Pancreas (tissue), 10 donors: ENCODE results near the gene FIGLA. TPM values are rescaled to one million over a fixed set of nuclear protein-coding genes. Genes with fewer than 3 reads are reported as not detected.

Source experiments
- ATAC-seq, 4 donors: fragments of 200-7000 bp; cut with Tn5 transposase; one replicate each; pipeline versions ENCODE4 v1.8.0 to v1.9.1; 2020; ENCODE audit warnings: mild to moderate bottlenecking in 4 of 4, moderate library complexity in 4 of 4
- DNase-seq, 6 donors: peaks; one replicate each; pipeline ENCODE4 v3.0.0-alpha.2; 2020
- FAIRE-seq: peaks from 2 replicates; lab custom pipeline; 2012; peaks lifted over from hg19 to GRCh38; lab: Jason Lieb, UNC
- H3K27ac ChIP-seq, 4 donors: fragments of 200-600 bp; sonication (generic); 1 replicate in 3 of 4; 2 replicates in 1 of 4; pipeline versions ENCODE4 v1.5.0 to v1.8.0; 2020
- H3K27me3 ChIP-seq, 4 donors: fragments of 200-600 bp; one replicate each; pipeline ENCODE4 v1.8.0; 2021
- H3K36me3 ChIP-seq, 3 donors: fragments of 200-600 bp; sonication (generic) in 1 of 3; one replicate each; pipeline versions ENCODE4 v1.5.0 to v1.8.0; 2020 to 2021
- H3K4me1 ChIP-seq, 3 donors: fragments of 200-600 bp; one replicate each; pipeline ENCODE4 v1.8.0; 2021
- H3K4me3 ChIP-seq, 4 donors: fragments of 200-600 bp; sonication (generic) in 2 of 4; one replicate each; pipeline versions ENCODE4 v1.5.0 to v1.8.0; 2020 to 2021
- H3K9me3 ChIP-seq, 4 donors: fragments of 200-600 bp; one replicate each; pipeline ENCODE4 v1.8.0; 2021
- WGBS, 2 donors: extraction: QIAGEN DNeasy Blood & Tissue Kit; methylation state at CpG; one replicate each; pipeline ENCODE4 v1.1.7; 2013; 5-methylcytosine and 5-hydroxymethylcytosine counted together
- intact Hi-C, 3 donors: fragments of 100-400 bp; cut with DNase I; formaldehyde crosslinking; loops; one replicate each; pipeline versions ENCODE4 v1.11.1 to v1.14.2; 2022
- polyA plus RNA-seq, 2 donors: library from polyadenylated mRNA; stranded (reverse); fragments of 200-250 nt; gene quantifications; one replicate each; pipeline ENCODE4 v1.2.3, GENCODE V29; 2013
- total RNA-seq, 6 donors: library from RNA; stranded (reverse); fragmentation: NEBNext Ultra II Directional in 4 of 6; extraction: Animal tissue kit (Norgen Biotek cat#: 25700) in 4 of 6; gene quantifications; one replicate each; pipeline versions ENCODE4 v1.2.1 to v1.2.4, GENCODE V29; 2021 to 2023
- TF ChIP-seq, protein P1 (sequence below), 4 donors: fragments of 200-600 bp; sonication (generic) in 3 of 4; IDR thresholded peaks; one replicate each; pipeline versions ENCODE4 v1.5.0 to v1.8.0; 2021; ENCODE audit warnings: antibody characterized with exemption in 4 of 4
- donor health status: healthy with polysubstance abuse.
- donor health status: DM: no; HTN: no; CAD: no; lungs with moderate emphysema.
- donor health status: DM: no; HTN: no; CAD: no.
- donor health status: control.
- donor health status: control.
- donor health status: Bipolar disorder and iron deficiency.
- donor health status: DM: yes; HTN: yes; CAD: no.
- donor health status: DM: no; HTN: no; CAD: no.
- donor health status: DM: no; HTN: no; CAD: no.
- donor health status: DM: yes; HTN: yes; CAD: no.

The FIGLA gene, protein sequence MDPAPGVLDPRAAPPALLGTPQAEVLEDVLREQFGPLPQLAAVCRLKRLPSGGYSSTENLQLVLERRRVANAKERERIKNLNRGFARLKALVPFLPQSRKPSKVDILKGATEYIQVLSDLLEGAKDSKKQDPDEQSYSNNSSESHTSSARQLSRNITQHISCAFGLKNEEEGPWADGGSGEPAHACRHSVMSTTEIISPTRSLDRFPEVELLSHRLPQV
- under 1 TPM in 1 of 6 donors, not detected in 5; 0.83 TPM for total RNA-seq
- 1 to 10 TPM in 1 of 2 donors, not detected in 1; 1.1 TPM for polyA plus RNA-seq

DNA sequence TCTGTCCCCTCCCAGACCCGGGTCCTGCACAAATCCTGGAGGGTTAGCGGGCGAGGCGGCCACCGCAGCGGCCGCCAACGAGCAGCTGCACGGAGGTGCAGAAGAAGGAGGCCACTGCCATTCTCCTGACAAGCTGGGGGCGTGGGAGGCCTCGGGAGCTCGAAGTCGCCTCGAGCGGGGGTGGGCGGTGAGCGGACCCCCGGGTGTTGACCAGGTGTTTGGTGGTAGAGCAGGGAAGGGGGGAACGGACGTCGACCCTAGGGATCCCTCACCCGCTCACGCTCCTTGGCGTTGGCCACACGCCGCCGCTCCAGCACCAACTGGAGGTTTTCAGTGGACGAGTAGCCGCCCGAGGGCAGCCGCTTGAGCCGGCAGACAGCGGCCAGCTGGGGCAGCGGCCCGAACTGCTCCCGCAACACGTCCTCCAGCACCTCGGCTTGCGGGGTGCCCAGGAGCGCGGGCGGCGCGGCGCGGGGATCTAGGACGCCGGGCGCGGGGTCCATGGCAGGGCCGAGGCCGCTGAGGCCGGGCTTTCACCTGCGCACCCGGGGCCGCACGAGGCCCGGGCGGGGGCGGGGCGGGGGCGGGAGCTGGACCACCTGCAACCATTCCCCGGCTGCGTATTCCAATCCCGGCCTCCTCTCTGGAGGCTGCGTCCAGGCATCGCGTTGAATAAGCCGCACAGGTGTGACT lies at the start of gene FIGLA:
TSS of gene FIGLA (minus strand) at position 508 of the 693 bp plus-strand sequence. CDS start at position 503, 5 bp downstream.
- Histone ChIP-seq H3K4me1 (peaks cover 0 to 11% (median 0%) of the 10 kb centered on the region in 3 donors), H3K9me3 (no peaks in the 10 kb centered on the region), H3K27me3 (peaks cover 0 to 17% (median 2%) of the 10 kb centered on the region in 4 donors), H3K27ac (no peak within 1 kb of the TSS), H3K4me3 (peak within 1 kb of the TSS in 3 of 4 donors; percentile 1 to 36 (median 15)), H3K36me3 (no peaks in the 10 kb centered on the region)
- WGBS, 2 donors: 10 to 20% methylated on average over 45 to 69 of the region's 69 CpGs
- TF ChIP-seq, protein P1, sequence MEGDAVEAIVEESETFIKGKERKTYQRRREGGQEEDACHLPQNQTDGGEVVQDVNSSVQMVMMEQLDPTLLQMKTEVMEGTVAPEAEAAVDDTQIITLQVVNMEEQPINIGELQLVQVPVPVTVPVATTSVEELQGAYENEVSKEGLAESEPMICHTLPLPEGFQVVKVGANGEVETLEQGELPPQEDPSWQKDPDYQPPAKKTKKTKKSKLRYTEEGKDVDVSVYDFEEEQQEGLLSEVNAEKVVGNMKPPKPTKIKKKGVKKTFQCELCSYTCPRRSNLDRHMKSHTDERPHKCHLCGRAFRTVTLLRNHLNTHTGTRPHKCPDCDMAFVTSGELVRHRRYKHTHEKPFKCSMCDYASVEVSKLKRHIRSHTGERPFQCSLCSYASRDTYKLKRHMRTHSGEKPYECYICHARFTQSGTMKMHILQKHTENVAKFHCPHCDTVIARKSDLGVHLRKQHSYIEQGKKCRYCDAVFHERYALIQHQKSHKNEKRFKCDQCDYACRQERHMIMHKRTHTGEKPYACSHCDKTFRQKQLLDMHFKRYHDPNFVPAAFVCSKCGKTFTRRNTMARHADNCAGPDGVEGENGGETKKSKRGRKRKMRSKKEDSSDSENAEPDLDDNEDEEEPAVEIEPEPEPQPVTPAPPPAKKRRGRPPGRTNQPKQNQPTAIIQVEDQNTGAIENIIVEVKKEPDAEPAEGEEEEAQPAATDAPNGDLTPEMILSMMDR (IDR thresholded peaks at IDR 0.05): no peak
- ATAC-seq (peak; percentile 32 to 57 (median 42)), DNase-seq (peak in 3 of 6 donors; percentile 25 to 69 (median 62)), FAIRE-seq (no peak)
- intact Hi-C loops: no loop called here

DNA sequence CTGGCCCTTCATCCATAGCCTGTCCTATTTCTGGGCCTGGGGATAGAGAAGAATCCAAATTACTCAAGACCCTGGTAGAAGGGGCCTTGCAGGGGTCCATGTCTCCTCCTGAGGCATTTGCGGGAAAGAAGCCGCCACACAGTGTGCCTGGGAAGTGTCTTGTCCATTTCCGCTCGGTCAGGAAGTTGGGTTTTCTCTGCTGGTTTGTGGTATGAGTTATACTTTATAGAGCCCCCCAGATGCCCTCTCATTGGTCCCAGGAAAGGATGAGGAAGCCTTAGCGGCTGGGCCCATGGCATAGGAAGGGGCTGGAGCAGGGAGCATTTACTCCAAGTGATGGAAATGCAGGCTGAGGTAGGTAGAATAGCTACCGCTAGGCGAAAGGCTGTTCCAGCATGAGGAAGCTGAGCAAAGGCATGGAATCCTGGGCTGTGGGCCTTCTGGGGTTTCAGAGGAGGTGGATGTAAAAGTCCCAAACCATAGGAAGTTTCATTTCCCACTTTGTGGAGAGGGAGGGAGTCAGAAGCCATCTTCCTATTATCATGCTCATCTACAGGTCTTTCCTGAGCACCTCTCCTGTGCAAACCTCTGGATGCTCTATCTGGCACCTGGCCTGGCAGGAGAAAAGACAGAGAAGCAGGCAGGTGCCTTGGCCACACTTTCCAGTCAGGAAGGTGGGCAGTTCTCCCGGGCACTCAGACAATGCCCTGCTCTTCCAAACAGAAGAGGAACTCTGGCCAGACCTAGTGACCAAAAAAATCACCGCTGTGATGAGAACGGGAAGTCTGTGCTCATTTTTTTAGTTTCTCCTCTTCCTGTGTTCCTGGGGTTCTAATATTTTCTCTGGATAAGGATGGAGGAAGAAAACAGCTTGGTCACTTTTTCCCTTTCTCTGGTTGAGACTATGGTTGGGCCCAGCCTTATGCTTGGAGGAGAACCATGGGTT lies 47.8 kb upstream of the FIGLA start:
- 85 to 86% methylated on average over 10 of the region's 10 CpGs for WGBS, 2 donors
- FAIRE-seq: no peak
- ATAC-seq: no peak
- no peak overlapping the region for H3K27ac ChIP-seq
- intact Hi-C loops: no loop called here
- no peaks in the 10 kb centered on the region for H3K9me3 ChIP-seq
- H3K4me1 ChIP-seq: no peaks in the 10 kb centered on the region
- no peaks in the 10 kb centered on the region for H3K36me3 ChIP-seq
- no peak for DNase-seq
- no peaks in the 10 kb centered on the region for H3K27me3 ChIP-seq
- TF ChIP-seq, protein P1 (IDR thresholded peaks at IDR 0.05): no peak
- no peak overlapping the region for H3K4me3 ChIP-seq

DNA sequence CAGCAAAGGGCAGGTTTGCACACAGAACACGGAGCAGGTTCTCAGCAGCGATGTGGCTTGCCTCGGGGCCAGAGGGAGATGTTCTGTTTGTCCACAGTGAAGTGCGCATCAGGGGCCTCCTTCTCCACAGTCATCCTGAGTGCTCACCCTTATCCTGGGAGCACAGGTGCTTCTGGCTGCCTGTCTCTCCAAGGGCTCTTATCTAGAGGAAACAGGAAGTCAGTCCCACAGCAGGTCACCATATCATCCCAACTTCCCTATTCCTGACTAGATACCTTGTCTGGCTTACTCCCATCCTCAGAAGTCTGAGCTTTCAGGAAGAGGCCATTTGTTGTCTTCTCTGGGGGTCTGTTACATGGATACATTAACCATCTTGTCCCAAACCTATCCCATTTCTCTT lies 45.2 kb upstream of the FIGLA start, which contains the start of gene CD207:
TSS of gene CD207 (minus strand) at position 174 of the 400 bp plus-strand sequence. CDS start at position 134, 40 bp downstream.
- Histone ChIP-seq H3K27ac (no peak within 1 kb of the TSS), H3K4me3 (no peak within 1 kb of the TSS), H3K36me3 (no peaks in the 10 kb centered on the region), H3K27me3 (no peaks in the 10 kb centered on the region), H3K9me3 (no peaks in the 10 kb centered on the region), H3K4me1 (no peaks in the 10 kb centered on the region)
- FAIRE-seq (no peak), ATAC-seq (no peak), DNase-seq (no peak)
- intact Hi-C loops: no loop called here
- TF ChIP-seq, protein P1 (IDR thresholded peaks at IDR 0.05): no peak
- 80 to 85% methylated on average over 4 of the region's 4 CpGs for WGBS, 2 donors

DNA sequence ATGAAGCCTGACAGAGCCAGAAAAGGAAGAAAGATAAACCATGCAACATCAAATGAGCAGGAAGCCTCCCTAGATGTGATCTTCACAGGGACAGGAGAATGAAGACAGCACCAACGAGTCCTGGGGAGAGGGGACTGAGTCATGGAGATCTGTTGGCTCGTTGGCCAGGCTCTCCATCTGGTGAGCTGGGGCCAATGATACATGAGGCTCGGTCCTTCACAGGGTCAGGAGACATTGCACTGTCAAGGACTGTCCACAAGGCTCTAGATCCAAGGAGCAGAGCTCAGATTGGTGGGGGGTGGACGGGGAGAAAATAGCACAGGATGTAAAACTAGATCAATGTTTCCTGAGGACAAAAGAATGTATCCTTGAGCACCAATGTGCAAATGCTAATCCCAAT lies 44.4 kb upstream of the FIGLA start:
- H3K4me3 ChIP-seq: no peak overlapping the region
- intact Hi-C loops: no loop called here
- no peaks in the 10 kb centered on the region for H3K9me3 ChIP-seq
- H3K27ac ChIP-seq: no peak overlapping the region
- no peaks in the 10 kb centered on the region for H3K27me3 ChIP-seq
- DNase-seq (no peak), FAIRE-seq (no peak), ATAC-seq (no peak)
- no peaks in the 10 kb centered on the region for H3K36me3 ChIP-seq
- no peaks in the 10 kb centered on the region for H3K4me1 ChIP-seq
- TF ChIP-seq, protein P1 (IDR thresholded peaks at IDR 0.05): no peak
- WGBS, 2 donors: 65 to 76% methylated on average over 4 of the region's 4 CpGs
